GM21367 (cell line): ENCODE results near the gene CALHM3.

Source experiments
- ATAC-seq: cut with Tn5 transposase; IDR thresholded peaks from one replicate; pipeline ENCODE4 v1.9.1; 2021; ENCODE audit not compliant: unreplicated experiment

Gene CALHM3

GRCh38 chr10:103451091-103451813 is 27.8 kb downstream of the CALHM3 start:
- ATAC-seq, result no peak

- no peak for ATAC-seq
These were observed 28.8 kb downstream of the CALHM3 start for GRCh38 chr10:103450201-103450695.

- no peak for ATAC-seq
These were observed 29.6 kb downstream of the CALHM3 start for GRCh38 chr10:103449208-103450144.

GRCh38 chr10:103448746-103449145 is 30.3 kb downstream of the CALHM3 start:
- no peak for ATAC-seq

- ATAC-seq, result no peak
These were observed 31.9 kb downstream of the CALHM3 start for GRCh38 chr10:103447187-103447586.

GRCh38 chr10:103445767-103446567 is 33.1 kb downstream of the CALHM3 start:
- ATAC-seq, result no peak

GRCh38 chr10:103445366-103445765 is 33.7 kb downstream of the CALHM3 start:
- ATAC-seq, result no peak

GRCh38 chr10:103444478-103444877 is 34.6 kb downstream of the CALHM3 start:
- ATAC-seq, result no peak

- no peak for ATAC-seq
These were observed 35.4 kb downstream of the CALHM3 start for GRCh38 chr10:103443475-103444185.

- no peak for ATAC-seq
These were observed 37.0 kb downstream of the CALHM3 start for GRCh38 chr10:103442031-103442461.

GRCh38 chr10:103441611-103442010 is 37.4 kb downstream of the CALHM3 start:
- no peak for ATAC-seq

- no peak for ATAC-seq
These were observed 37.8 kb downstream of the CALHM3 start for GRCh38 chr10:103441206-103441605.

GRCh38 chr10:103440416-103440815 is 38.6 kb downstream of the CALHM3 start:
- no peak for ATAC-seq

- no peak for ATAC-seq
These were observed 39.3 kb downstream of the CALHM3 start for GRCh38 chr10:103439776-103440175.

- ATAC-seq, result no peak
These were observed 45.2 kb downstream of the CALHM3 start for GRCh38 chr10:103433858-103434257.

- no peak for ATAC-seq
These were observed 47.1 kb downstream of the CALHM3 start for GRCh38 chr10:103431902-103432301.

- ATAC-seq, result no peak
These were observed 49.4 kb downstream of the CALHM3 start for GRCh38 chr10:103429647-103430046.

GRCh38 chr10:103428989-103429643 is 49.9 kb downstream of the CALHM3 start:
- ATAC-seq, result no peak

GRCh38 chr10:103427866-103428265 is 51.2 kb downstream of the CALHM3 start:
- ATAC-seq, result no peak

GRCh38 chr10:103423748-103424147 is 55.3 kb downstream of the CALHM3 start:
- no peak for ATAC-seq
